ENCODE results near the gene MTHFD1.
"Not testable (repeated sequence)": the region's sequence is repeated elsewhere in the genome, so short reads cannot be mapped to it uniquely, and the experiment has no call there.

MTHFD1 gene

GRCh38 chr14:64387782-64388532 is at the start of gene MTHFD1:
TSS of gene MTHFD1 (plus strand) at chr14:64388353. CDS start at chr14:64388428, 75 bp downstream.
- DNase-seq (ENCODE audit: low spot score): peak; percentile 99

- DNase-seq (ENCODE audit: low spot score): peak; percentile 96
Observed at GRCh38 chr14:64338616-64339316, 49.4 kb upstream of the MTHFD1 start.

DNA sequence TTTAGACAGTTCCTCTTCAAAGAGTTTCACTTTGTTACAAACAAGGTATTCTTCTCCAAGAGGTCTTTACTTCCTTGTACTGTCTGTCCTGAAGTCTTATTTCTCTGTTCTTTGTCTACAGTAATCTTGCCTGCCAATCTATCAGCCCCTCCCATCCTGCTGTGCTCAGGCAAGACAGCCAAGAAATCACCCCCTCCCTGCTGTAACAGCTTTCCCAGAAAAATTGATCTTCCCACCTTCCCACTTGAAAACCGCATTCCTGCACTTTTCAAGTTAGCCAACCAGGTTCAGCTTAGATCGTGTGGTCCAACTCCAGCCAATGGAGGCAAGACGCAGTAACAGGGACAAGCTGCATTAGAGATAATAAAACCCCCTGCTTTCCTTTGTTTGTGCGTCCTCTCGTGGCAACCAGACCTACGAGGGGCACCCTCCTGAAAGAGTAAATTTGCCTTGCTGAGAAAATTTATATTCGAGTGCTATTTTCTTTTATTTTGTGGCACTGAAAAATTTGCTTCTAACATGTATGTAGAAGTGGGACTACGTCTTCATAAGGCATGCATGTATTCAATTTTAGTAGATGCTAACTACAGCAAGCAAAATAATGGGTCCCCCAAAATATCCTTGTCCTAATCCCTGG is 47.5 kb upstream of the MTHFD1 start:
- no peak for DNase-seq (ENCODE audit: low spot score)

- no peak for DNase-seq (ENCODE audit: low spot score)
Observed at GRCh38 chr14:64347748-64348147, 40.4 kb upstream of the MTHFD1 start.

- DNase-seq (ENCODE audit: low spot score): no peak
Observed at GRCh38 chr14:64349741-64350490, 38.2 kb upstream of the MTHFD1 start.

DNA sequence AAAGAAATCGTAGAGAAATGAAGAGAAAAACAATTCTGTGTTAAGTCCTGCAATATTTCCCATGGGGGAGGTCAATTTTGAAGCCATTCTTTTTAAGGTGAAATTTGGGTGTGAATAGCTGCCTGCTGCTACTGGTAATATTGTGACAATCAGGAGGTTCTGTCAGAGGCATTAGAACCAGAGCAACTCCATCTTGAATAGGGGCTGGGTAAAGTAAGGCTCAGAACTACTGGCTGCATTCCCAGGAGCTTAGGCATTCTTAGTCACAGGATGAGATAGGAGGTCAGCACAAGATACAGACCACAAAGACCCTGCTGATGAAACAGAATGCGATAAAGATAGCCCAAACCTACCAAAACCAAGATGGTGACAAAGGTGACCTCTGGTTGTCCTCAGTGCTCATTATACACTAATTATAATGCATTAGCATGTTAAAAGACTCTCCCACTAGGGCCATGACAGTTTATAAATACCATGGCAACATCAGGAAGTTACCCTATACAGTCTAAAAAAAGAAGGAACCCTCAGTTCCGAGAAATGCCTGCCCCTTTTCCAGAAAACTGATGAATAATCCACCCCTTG is 24.8 kb upstream of the MTHFD1 start:
- DNase-seq (ENCODE audit: low spot score): no peak

GRCh38 chr14:64364907-64365306 is 23.2 kb upstream of the MTHFD1 start:
- DNase-seq (ENCODE audit: low spot score): no peak

GRCh38 chr14:64365358-64365889 is 22.7 kb upstream of the MTHFD1 start:
- not testable (repeated sequence) for DNase-seq (ENCODE audit: low spot score)

- no peak for DNase-seq (ENCODE audit: low spot score)
Observed at GRCh38 chr14:64369201-64369600, 19.0 kb upstream of the MTHFD1 start.

- peak; percentile 23 for DNase-seq (ENCODE audit: low spot score)
Observed at GRCh38 chr14:64387232-64387781, 846 bp upstream of the MTHFD1 start.

DNA sequence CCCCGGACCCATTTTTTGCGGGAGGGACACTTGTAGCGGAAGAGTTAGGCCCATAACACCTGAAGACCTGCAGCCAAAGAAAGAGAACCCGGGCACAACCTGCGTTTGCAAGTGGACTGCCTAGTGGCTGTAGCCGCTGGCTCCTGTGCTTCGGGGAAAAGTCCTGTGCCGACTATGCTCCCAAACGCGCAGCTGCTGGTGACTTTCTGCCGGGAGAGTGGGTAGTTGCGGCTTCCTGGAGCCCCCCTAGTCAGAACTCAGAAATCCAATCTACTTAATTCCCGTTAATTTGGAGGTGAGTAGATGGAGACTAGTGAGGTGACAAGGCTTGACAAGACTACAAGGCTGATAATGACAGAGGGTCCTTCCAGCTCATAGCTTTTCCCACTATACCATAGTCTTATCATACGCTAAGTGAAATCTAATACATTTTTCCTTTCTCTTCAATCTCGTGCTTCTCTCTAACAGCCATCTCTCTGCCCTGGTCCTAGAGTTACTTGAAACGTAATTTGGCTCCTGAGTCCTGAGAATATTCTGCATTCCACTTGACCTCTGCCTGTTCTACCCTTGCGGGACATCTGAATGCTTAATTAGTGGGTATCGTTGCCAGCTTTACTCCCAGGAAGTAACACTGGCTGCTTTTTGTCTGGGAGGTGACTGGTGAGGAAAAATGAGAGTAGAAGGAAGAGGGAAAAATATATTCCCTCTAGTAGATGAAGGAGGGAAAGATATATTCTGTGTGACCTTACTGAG is 556 bp downstream of the MTHFD1 start:
- peak; percentile 34 for DNase-seq (ENCODE audit: low spot score)

DNA sequence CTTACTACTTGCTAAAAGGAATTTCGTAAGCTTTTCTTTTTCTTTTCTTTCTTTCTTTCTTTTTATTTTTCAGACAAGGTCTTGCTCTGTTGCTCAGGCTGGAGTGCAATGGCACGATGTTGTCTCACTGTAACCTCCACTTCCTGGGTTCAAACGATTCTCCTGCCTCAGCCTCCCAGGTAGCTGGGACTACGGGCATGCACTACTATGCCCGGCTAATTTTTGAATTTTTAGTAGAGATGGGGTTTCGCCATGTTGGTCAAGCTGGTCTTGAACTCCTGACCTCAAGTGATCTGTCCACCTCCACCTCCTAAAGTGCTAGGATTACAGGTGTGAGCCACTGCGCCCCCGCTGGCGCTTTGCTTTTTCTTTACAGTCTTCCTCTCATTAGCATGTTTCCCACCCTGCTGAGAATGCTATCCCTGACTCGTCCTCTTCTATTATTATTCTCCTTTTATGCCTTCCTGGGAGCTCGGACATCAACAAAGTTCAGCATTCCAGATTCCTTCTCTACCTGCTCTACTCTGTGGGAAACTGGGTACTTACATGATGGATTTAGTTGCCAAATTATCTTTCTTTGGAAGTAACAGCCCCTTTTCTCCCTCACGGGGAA is 3.1 kb downstream of the MTHFD1 start:
- no peak for DNase-seq (ENCODE audit: low spot score)

- no peak for DNase-seq (ENCODE audit: low spot score)
Observed at GRCh38 chr14:64391986-64392385, 3.8 kb downstream of the MTHFD1 start.

- not testable (repeated sequence) for DNase-seq (ENCODE audit: low spot score)
Observed at GRCh38 chr14:64393189-64393726, 5.1 kb downstream of the MTHFD1 start.

- no peak for DNase-seq (ENCODE audit: low spot score)
Observed at GRCh38 chr14:64394423-64394822, 6.3 kb downstream of the MTHFD1 start.

- DNase-seq (ENCODE audit: low spot score): no peak
Observed at GRCh38 chr14:64394977-64395633, 7.0 kb downstream of the MTHFD1 start.

DNA sequence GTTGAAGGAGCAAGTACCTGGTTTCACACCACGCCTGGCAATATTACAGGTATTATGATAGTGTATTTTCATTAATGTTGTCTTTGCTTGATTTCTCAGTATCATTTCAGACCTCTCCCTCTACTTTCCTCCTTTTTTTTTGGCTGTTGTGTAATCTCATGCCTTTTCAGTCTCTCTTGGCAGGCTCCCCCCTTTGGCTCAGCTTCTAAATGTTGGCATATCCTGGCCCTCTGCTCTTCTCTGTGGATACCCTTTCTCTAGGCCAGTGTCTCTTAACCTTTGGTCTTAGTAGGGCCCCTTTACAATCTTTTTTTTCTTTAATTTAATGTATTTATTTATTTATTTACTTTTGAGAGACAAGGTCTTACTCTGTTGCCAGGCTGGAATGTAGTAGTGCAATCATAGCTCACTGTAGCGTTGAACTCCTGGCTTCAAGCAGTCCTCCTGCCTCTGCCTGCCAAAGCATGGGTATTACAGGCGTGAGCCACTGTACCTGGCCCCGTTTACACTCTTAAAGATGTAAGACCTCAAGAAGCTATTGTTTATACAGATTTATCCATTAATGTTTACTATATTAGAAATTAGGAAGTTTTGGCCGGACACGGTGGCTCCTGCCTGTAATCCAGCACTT is 12.8 kb downstream of the MTHFD1 start:
- DNase-seq (ENCODE audit: low spot score): no peak

- DNase-seq (ENCODE audit: low spot score): no peak
Observed at GRCh38 chr14:64401949-64402348, 13.8 kb downstream of the MTHFD1 start.

DNA sequence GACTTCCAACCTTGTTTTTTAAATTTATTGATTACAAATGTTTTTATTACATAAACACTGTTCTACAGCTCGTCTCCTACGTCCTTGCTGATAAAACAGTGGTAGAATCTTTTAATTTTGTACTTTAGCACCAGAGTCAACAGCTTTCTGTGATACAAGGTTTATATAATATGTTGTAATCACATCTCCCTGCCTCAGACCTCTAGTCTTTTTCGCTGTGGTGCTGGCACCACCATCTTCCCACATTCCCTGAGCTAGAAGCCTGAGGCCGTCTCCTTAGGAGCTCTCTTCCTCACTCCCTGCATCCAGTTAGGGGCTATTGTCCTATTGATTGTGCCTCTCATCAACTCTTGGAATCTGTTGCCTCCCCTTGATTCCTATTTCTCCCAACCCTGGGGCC is 17.1 kb downstream of the MTHFD1 start:
- no peak for DNase-seq (ENCODE audit: low spot score)
